ENCODE measurements around the gene PROP1.
A peak's percentile ranks its signal among the peaks of the same experiment; 100 is the strongest.
"Not testable (repeated sequence)": the region's sequence is repeated elsewhere in the genome, so short reads cannot be mapped to it uniquely, and the experiment has no call there.

PROP1 gene

GRCh38 chr5:177995691-177996595 is at the start of gene PROP1:
PROP1 (minus strand) TSS chr5:177996242; CDS start chr5:177995933, 309 bp downstream.
- no peak for DNase-seq

- DNase-seq, result not testable (repeated sequence)
Observed at GRCh38 chr5:178019379-178020030, 23.5 kb upstream of the PROP1 start.

GRCh38 chr5:178012758-178013157 is 16.7 kb upstream of the PROP1 start:
- DNase-seq, result peak; percentile 16

- not testable (repeated sequence) for DNase-seq
Observed at GRCh38 chr5:178011816-178012554, 15.9 kb upstream of the PROP1 start.

DNA sequence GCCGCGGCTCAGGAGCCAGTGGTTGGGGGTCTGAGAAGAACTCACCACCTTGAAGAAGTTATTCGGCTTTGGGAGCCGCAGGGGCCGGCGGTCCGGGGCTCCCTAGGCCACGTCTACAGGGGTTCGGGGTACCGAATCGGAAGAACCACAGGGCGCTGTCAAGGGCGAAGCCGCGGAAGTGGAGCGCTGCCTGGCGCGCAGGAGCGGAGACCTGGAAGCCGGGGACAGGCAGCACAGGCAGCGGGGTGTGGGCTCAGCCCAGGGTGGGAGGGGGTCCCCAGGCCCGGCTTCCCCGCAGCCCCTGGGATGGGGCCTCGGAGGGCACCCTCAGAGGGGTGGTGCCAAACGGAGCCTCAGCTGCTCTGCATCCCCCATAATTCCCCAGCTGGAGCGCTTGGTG is 11.2 kb upstream of the PROP1 start:
- DNase-seq, result not testable (repeated sequence)

- peak; percentile 72 for DNase-seq
Observed at GRCh38 chr5:178006536-178007231, 10.6 kb upstream of the PROP1 start.

DNA sequence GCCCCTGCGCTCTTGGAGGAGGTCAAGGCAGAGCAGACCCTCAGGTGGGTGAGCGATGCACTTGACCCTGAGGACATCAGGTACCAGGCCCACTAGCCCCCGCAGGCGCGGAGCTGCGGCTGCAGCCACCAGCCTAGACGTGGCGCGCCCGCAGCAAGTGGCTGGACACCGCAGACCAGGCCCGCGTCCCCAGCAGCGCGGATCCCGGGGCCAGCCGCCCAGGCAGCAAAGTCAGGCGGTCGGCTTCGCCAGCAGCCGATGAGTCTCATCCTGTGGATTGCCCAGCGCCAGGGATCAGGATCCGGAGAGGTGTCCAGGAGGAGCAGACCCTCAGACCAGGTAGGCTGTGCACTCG is 10.1 kb upstream of the PROP1 start:
- DNase-seq, result not testable (repeated sequence)

- no peak for DNase-seq
Observed at GRCh38 chr5:177997846-177998245, 1.8 kb upstream of the PROP1 start.

GRCh38 chr5:177997319-177997670 is 1.3 kb upstream of the PROP1 start:
- DNase-seq, result no peak

DNA sequence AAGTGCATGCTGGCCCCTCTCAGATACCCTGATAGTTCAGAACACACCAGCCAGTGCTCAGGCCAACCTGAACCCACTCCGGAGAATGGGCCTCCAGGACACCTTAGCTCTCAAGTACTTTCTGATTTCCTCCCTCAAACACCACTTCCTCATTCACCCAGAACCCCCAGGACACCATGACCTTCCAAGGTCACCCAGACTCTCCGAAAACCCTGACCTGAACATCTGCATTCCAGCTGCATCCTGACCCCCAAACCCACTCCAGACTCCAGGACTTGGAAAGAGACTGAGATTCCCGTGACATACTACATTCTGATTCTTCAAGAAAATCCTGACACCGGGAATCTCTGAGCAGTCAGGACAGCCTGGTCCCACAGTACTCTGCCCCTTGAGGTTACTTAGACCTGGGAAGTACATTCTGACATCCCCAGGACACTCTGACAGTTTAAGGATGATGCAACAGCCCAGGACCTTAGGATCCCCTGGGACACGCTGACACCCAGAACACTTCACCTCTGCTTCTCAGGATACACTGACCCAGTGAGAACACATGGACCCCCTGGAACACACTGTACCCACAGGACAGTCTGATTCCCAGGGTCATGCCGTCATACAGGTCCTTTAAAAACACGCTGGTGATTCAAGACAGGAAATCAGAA is 747 bp upstream of the PROP1 start:
- DNase-seq, result no peak

- no peak for DNase-seq
Observed at GRCh38 chr5:177994561-177995190, 1.4 kb downstream of the PROP1 start.

- DNase-seq, result no peak
Observed at GRCh38 chr5:177994063-177994462, 2.0 kb downstream of the PROP1 start.

DNA sequence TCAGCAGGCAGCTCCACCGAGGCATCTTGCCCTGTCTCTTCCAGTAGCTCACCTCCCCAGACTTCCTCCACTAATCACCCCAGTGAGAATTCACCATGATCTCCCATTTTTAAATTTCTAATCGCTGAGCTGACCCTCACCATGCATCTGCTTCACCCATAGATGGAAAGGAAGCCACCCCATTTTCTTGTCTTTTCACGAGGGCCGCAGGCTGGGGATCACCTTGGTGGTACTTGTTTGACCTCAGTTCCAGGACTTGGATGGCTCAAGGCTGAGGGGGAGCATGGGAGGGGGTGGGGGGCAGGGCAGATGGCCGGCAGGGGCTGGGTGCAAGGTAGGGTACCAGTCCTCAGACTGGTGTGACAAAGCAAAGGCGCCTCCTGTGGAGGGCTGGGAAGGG is 3.6 kb downstream of the PROP1 start:
- DNase-seq, result no peak

GRCh38 chr5:177988989-177989625 is 6.9 kb downstream of the PROP1 start:
- no peak for DNase-seq

DNA sequence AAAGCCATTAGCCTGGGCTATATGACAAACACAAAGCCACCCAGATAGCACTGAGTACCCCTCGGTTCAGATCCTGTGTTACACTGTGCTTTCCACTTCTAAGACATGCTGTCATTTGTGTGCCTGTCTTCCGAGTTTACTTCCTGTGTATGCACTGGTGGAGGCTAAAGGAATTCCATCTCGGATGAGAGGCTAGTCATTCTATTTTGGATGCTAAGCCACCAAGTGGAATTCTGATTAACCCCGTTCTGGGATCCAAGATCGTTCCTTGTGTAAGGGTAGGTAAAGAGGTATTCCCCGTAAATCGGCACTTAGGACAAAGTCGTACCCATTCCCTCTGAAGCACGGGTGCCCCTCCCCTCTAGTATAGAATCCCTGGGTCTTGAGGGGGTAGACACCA is 8.7 kb downstream of the PROP1 start:
- no peak for DNase-seq

DNA sequence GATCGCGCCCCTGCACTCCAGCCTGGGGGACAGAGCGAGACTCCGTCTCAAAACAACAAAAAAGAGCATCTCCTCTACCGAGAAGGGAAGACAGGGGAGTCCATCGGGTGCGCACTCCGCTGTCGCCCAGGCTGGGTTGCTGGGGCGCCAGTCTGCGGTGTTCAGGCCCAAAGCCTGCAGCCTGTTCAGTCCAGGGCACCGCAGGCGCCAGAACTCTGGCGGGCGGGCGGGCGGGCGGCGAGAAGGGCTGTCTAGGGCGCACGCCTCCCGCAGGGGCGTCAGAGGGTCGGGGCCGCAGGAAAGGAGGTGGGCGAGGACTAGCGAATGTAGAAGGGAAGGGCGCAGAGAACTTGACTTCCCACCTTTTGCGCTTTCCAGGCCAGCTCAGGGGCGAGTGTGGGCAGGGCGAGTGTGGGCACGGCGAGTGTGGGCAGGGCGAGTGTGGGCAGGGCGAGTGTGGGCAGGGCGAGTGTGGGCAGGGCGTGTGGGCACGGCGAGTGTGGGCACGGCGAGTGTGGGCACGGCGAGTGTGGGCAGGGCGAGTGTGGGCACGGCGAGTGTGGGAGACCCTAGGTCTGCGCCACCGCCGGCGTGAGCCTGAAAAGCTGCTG is 10.5 kb downstream of the PROP1 start:
- DNase-seq, result no peak

GRCh38 chr5:177984584-177985206 is 11.3 kb downstream of the PROP1 start:
- no peak for DNase-seq

- no peak for DNase-seq
Observed at GRCh38 chr5:177983763-177984583, 12.1 kb downstream of the PROP1 start.

DNA sequence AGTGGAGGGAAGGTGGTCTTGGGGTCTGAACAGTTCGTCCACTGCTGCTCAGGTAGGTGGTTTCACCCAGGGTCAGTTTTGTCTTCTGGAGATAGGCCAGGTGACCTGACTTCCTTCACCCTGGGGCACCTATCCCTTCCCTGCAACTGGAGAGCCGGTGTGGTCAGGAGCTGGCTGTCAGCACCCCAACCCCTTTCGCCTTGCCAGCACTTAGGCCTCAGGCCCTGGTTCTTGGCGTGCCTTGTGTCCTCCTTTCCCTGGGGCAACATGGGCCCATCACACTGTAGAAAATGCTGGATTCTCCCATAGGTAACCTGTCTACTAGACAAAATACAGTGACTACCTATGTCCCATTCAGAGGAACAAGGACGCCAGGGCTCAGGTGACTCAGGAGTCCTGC is 13.1 kb downstream of the PROP1 start:
- no peak for DNase-seq

All from stimulated activated CD4-positive, alpha-beta T cell treated with anti-CD3 and anti-CD28 coated beads, Interleukin-15, amount 100 ng/mL, for 24 hours (primary cell).